SK-N-MC (cell line): ENCODE measurements around the gene PPT2.

Experiments
- EZH2 ChIP-seq: fragments of 200-600 bp; sonication (generic); IDR thresholded peaks from one replicate; pipeline ENCODE4 v1.6.1; 2017; ENCODE audit warnings: antibody characterized with exemption
- FOXP2 ChIP-seq: optimal IDR thresholded peaks from 2 replicates; pipeline ENCODE3; 2011; ENCODE audit warnings: mild to moderate bottlenecking, moderate library complexity; ENCODE audit not compliant: insufficient read depth; ENCODE audit errors: extremely low read length, control extremely low read depth
- POLR2AphosphoS5 ChIP-seq: IDR thresholded peaks from 2 replicates; pipeline ENCODE4 v1.6.1; 2012; ENCODE audit warnings: mild to moderate bottlenecking, low read depth, low read length, borderline replicate concordance

DNA sequence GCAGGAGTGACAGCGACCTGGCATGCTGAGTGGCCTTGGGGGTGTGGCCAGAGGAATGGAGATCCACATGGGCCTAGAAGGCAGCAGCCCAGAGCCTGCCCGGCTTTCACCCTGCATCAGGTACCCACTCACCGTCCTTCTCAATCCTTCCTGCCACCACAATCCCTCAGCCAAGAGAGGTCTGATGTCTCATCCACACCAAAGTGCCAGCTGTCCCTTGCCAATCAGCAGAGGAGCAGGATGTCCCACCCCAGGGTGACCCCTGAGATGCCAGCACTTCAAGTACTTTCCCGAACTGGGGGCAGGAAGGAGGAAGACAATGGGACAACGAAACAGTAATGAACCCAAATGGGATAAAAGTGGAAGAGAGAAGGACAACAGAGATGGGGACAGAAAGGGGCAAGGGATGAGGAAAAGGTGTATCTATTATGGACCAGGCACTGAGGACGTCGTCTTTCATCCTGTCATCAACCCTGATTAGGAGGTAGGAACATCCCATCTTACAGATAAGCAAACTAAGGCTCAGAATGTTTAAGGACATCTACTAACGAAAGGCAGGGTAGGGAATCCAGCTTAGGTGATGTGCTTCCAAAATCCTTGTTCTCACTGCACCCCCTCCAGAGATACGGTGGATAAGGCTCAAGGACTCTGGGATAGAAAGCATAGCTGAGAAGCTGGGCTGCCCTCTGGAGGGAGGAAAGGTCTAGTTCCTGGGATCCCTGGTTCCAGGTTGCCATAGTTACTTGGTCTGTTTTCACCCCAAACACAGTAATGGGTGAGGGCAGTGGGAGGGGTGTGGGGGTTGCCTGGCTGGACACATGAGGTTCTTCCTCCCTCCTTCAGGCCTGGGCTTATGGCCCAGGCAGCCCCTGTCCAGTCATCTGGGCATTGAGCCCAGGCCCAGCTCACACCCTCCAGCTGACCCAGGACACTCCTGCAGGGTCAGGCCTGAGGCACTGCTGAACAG lies 40.3 kb upstream of the PPT2 start:
- no peak for TF ChIP-seq EZH2
- no peak; the same call in 1 of the 2 replicates for TF ChIP-seq POLR2AphosphoS5
- TF ChIP-seq FOXP2 = no peak
